Fibroblast of mammary gland (primary cell): Measurements from ENCODE around the gene CST7.

Source experiments
- DNase-seq: peaks from one replicate; pipeline ENCODE4 v3.0.0-alpha.2; 2010; ENCODE audit warnings: low read depth
- H3K4me3 ChIP-seq: 2 replicates; pipeline ENCODE4 v1.5.1; 2011; ENCODE audit warnings: low read depth, mild to moderate bottlenecking, low read length, moderate library complexity; ENCODE audit not compliant: control insufficient read depth
- CTCF ChIP-seq: conservative IDR thresholded peaks from 2 replicates; pipeline ENCODE4 v1.5.1; 2011; ENCODE audit warnings: low read depth, low read length, inconsistent platforms; ENCODE audit not compliant: control insufficient read depth, insufficient read depth

The CST7 gene

GRCh38 chr20:24949756-24950127 is 673 bp downstream of the CST7 start:
- H3K4me3 ChIP-seq: no peak overlapping the region
- no peak for DNase-seq
- no peak for TF ChIP-seq CTCF

- no peak for TF ChIP-seq CTCF
- DNase-seq: no peak
- no peak overlapping the region for H3K4me3 ChIP-seq
Measured at GRCh38 chr20:24950128-24950835, 1.2 kb downstream of the CST7 start.

- no peak for TF ChIP-seq CTCF
- H3K4me3 ChIP-seq: no peak overlapping the region
- DNase-seq: no peak
Measured at GRCh38 chr20:24950836-24951525, 1.9 kb downstream of the CST7 start.

GRCh38 chr20:24951536-24952083 is 2.5 kb downstream of the CST7 start:
- no peak for TF ChIP-seq CTCF
- no peak for DNase-seq
- H3K4me3 ChIP-seq: no peak overlapping the region

- no peak for TF ChIP-seq CTCF
- DNase-seq: no peak
- no peak overlapping the region for H3K4me3 ChIP-seq
Measured at GRCh38 chr20:24952376-24953208, 3.5 kb downstream of the CST7 start.

- no peak overlapping the region for H3K4me3 ChIP-seq
- TF ChIP-seq CTCF: no peak
- no peak for DNase-seq
Measured at GRCh38 chr20:24953209-24953575, 4.1 kb downstream of the CST7 start.
